Limb (tissue), 2 donors: Measurements from ENCODE around the gene UBE2A.
A peak's percentile ranks its signal among the peaks of the same experiment; 100 is the strongest.

ENCODE experiments used
- DNase-seq, 2 donors: peaks; one replicate each; pipeline ENCODE4 v3.0.0-alpha.2; 2016; ENCODE audit errors: extremely low spot score in 2 of 2

UBE2A gene

GRCh38 chrX:119574394-119575266 lies at the start of gene UBE2A:
TSS of gene UBE2A (plus strand) at chrX:119574563. CDS start at chrX:119574712, 149 bp downstream.
- peak; percentile 84 to 93 for DNase-seq

- DNase-seq: no peak
Measured at GRCh38 chrX:119529345-119530276, 44.8 kb upstream of the UBE2A start.

- DNase-seq: no peak
Measured at GRCh38 chrX:119537487-119537886, 36.9 kb upstream of the UBE2A start.

- no peak for DNase-seq
Measured at GRCh38 chrX:119539872-119540271, 34.5 kb upstream of the UBE2A start.

- no peak for DNase-seq
Measured at GRCh38 chrX:119541188-119541587, 33.2 kb upstream of the UBE2A start.

GRCh38 chrX:119549327-119550016 lies 24.9 kb upstream of the UBE2A start:
- DNase-seq: no peak

- DNase-seq: no peak
Measured at GRCh38 chrX:119552508-119552907, 21.9 kb upstream of the UBE2A start.

- DNase-seq: peak; percentile 89 to 91
Measured at GRCh38 chrX:119565107-119565663, 9.2 kb upstream of the UBE2A start, which contains the start of gene STEEP1. TSS of gene STEEP1 (minus strand) at chrX:119565409. CDS start at chrX:119565355, 54 bp downstream.

GRCh38 chrX:119570351-119570835 lies 4.0 kb upstream of the UBE2A start:
- DNase-seq: no peak

- DNase-seq: no peak
Measured at GRCh38 chrX:119573222-119573621, 1.1 kb upstream of the UBE2A start.

GRCh38 chrX:119573840-119574393 lies 446 bp upstream of the UBE2A start:
- peak in 1 of 2 donors; percentile 43 for DNase-seq

- no peak for DNase-seq
Measured at GRCh38 chrX:119579414-119579813, 5.1 kb downstream of the UBE2A start.

GRCh38 chrX:119583431-119584059 lies 9.2 kb downstream of the UBE2A start:
- no peak for DNase-seq

GRCh38 chrX:119589810-119590209 lies 15.4 kb downstream of the UBE2A start:
- no peak for DNase-seq

GRCh38 chrX:119602701-119603255 lies 28.4 kb downstream of the UBE2A start:
- DNase-seq: no peak

GRCh38 chrX:119604766-119605463 lies 30.6 kb downstream of the UBE2A start:
- peak in 1 of 2 donors; percentile 31 for DNase-seq

- DNase-seq: peak in 1 of 2 donors; percentile 70
Measured at GRCh38 chrX:119605464-119606279, 31.3 kb downstream of the UBE2A start.
